MV-4-11 (cell line): ENCODE measurements around the gene CIC.
A peak's percentile ranks its signal among the peaks of the same experiment; 100 is the strongest.

Source experiments
- DNase-seq: peaks from one replicate; lab custom pipeline; 2025; lab: John Stamatoyannopoulos, UW

Gene CIC

DNA sequence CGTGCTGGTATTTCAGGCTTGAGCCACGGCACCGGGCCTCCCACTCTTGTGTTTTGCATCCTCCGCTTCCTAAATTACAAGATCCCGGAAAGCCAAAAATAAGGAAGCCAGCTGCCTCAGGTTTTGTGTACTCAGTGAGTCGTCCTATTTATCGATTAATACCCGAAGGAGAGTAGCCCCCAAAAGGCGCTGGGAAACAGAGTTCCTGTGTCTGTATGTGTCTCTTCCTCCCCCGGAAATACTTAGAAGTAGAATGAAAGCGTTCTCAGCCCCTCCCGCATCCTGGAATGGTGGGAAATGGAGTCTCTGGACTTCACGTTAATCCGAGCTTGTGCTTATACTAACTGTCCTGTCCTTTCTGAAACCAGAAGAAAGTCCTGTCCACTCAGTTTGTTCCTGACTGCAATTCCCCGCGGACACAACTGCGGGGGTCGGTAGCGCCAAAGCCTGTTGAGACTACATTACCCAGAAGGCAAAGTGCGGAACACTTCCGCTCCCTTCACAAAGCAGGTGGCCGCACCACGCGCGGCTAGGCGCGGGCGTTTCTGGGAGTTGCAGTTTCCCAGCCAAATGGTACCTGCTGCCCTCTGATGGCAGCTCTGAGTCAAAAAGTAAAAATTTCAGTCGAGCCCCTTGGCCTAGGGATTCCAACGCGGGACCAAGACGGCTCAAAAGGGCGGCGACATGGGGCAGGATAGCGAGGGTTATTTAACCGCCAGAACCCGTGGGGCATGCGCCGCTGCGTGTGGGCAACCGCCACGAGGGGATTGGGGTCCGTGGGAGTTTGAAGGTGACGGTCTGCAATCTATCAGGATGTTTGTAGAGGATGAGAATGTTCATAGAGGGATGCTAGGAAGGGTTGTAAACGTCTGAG, 24.5 kb upstream of the CIC start:
- DNase-seq: peak; percentile 98

DNA sequence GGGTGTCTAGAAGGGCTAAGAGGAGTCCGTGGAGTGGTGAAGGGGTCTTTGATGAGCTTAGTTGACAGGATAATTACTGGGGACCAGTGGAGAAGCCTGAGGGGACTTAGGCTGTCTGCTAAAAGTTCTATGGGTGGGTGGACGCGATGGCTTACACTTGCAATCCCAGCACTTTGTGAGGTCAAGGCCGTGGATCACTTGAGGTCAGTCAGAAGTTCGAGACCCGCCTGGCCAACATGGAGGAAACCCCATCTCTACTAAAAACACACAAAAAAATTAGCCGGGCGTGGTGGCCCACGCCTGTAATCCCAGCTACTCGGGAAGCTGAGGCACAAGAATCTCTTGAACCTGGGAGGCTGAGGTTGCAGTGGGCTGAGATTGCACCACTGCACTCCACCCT, 23.8 kb upstream of the CIC start:
- no peak for DNase-seq

DNA sequence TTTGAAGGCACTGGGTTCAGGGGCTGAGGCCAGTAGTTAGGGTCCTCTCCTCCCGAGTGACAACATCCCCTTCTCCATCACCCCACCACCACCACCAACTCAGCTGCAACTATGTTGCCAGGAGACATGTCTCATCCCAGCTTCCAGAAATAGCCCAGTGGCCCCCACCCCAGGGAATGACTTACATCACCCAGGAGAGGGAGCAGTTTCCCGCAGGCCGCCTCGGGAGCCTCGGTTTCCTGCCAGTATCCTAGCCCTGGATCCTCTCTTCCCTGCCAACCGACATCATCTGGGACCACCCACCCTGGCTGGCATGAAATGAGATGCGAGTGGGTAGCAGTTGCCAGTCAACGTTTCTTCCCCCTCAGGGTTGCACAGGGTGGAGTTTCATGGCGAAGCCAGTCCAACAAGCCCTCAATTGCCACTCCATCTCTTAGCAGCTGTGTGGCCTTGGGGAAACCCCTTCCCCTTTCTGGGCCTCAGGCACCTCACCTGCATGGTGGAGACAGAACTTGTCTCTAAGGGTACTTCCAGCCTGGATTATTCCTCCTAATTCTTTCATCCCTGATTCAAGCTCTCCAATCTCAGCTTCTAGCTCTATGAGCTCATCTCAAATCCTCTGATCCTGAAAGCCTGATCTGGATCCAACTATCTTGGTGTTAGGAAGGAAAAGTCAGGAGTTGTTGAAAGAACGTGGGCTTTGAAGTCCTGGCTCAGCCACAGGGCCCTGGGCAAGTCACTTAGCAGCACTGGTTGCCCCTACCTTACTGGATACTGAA, 22.7 kb upstream of the CIC start:
- no peak for DNase-seq

DNA sequence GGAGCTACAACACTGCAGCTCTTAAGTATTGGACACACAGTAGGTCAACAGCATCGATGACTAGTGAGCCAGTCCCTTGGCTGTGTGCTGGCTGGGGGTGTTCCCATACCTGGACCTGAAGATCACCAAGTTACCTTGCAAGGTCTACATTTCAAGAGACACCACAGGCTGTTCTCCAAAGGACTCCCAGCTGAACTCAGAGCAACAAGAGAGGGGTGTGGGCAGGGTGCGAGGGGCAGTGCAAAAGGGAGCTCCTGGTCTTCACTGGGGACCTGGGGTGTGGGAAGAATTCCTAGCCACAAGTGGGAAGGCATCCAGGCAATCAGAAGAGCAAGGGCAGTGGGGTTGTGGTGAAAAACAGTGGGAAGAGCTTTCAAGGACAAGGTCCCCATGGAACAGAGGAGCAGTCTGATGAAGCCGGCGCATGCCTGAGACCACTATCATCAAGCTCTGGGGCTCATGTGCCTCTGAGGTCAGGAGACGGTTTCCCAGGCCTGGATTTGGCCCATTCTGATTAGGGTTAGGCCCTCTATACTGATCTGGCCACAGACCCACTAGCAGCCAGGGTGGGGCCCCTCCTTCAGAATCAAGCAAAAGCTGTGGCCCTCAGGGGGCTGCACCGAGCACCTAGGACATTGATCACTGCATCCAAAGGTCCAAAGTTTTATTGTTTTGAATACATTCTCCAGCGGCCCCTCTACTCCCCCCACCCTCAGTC, 22.0 kb upstream of the CIC start:
- DNase-seq: no peak

DNA sequence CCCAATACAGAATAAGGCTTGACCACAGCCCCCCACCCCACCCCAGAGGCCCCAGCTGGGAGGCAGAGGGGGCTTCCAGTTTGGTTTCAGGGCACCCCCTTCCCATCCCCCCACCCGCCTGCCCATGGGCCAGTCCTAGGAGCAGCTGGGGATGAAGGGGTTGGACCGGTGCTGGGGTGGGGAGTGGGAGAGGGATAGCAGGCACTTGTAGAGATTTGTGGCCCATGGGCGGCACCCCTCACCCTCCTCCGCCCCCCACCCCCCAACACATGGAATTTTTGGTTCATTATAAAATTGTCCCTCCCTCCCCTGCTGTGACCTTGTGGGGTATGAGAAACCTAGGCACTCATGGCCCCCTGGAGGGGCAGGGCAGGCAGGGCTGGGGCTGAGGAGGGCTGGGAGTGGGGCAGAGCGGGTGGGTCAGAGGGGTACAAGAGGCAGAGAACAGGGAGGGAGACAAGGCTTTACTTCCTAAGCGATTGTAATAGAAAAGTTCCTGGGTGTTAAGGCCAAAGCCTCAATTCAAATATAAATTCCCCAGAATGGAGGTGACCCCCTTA, 21.3 kb upstream of the CIC start:
- no peak for DNase-seq

DNA sequence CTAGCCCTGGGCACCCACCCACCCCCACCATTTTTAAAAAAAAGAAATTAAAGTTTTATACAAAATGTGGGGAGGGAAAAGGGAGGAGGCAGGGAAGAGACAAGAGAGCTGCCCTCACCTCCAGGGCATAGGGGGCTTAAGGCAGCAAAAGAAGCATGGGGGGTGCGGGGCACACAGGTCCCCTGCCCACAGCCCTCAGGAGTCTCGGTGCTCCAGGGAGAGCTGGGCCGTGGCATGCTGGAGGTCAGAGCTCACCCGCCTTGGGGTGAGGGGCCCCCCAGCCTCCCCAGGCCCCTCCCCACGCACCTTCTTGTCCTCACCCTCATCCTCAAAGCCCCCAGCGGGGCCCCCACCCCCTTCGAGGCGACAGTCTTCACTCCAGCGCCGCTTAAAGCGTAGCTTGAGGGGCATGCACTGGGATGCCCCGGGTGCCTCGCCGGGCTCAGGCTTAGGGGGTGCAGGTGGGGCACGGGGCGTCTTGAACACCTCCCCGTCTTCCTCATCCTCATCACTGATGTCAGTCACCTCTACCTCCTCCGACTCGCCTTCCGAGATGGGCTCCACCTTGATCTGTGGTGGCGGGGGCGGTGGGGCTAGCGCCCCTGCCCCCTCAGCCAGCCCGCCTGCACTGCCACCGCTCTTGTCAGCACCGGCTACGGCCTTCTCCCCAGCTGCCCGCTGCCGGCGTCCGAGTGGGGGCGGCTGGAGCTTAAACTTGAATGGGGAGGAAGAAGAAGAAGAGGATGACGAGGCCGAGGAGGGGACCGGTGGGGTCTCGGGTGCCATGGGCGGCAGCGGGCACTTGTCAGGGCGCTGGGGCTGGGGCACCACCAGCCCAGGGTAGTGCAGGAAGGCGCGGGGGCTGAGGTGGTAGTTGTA, 20.5 kb upstream of the CIC start:
- DNase-seq: no peak

DNA sequence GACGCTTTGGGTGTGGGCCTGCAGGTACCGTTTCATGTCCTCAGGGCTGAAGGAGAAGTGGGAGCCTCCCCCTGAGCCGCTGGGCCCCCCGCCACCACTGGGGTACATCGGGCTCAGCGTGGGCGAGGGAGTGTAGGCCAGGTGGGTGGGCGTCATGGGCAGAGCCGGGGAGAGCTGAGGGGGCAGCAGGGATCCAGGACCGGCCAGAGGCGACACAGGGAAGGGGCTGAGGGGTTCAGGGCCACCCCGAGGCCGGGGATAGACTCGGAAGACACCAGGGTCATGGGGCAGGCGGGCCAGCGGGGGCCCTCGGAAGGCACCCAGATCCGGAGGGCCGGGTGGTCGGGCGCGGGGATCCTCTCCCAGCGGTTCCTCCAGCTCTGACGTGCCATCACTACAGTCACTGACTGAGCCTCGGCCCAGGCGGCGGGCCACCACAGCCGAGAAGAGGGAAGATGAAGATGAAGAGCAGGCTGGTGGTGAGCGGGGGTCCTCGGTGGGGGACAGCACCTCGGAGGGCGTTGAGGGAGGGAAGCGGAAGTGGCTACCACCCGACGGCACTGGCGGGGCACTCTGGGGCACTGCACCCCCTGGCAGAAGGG, 19.8 kb upstream of the CIC start:
- DNase-seq: no peak

DNA sequence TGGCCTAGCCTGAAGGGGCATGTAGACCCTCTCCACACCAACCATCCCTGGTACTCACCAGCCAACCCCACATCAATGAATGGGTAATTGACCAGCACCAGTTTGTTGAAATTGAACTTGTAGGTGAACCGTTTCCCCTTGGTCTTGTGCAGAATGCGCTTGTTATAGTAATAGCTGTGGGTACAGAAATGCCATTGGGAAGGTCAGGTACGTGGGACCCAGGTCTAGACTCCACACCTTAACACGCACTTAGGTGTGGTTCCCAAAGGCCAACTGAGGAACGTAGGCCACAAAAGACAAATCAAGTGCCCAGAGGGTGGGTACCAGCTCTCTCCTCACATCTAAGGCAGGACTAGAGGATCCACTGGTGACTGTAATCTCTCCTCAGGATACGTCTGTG, 19.3 kb upstream of the CIC start:
- DNase-seq: no peak

DNA sequence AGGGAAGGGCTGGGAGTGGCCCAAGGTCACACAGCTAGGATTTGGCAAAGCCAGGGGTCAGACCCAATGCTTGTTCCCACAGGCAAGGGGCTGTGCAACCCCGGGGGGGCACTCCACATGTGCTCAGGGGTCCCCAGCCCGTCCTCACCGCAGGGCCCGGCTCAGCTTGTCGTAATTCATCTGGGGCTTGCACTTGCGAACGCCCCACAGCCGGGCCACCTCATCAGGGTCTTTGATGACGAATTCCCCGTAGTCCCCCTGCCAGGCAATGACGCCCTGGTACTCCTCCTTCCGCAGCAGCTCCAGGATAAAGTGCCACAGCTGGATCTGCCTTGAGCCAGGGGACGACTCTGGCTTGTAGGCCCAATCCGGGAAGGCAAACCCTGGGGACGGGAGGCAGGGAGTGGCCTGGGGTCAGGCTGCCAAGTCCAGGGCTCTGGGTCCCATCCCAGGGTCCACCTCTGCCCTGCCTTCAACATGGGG, 18.8 kb upstream of the CIC start:
- DNase-seq: no peak

DNA sequence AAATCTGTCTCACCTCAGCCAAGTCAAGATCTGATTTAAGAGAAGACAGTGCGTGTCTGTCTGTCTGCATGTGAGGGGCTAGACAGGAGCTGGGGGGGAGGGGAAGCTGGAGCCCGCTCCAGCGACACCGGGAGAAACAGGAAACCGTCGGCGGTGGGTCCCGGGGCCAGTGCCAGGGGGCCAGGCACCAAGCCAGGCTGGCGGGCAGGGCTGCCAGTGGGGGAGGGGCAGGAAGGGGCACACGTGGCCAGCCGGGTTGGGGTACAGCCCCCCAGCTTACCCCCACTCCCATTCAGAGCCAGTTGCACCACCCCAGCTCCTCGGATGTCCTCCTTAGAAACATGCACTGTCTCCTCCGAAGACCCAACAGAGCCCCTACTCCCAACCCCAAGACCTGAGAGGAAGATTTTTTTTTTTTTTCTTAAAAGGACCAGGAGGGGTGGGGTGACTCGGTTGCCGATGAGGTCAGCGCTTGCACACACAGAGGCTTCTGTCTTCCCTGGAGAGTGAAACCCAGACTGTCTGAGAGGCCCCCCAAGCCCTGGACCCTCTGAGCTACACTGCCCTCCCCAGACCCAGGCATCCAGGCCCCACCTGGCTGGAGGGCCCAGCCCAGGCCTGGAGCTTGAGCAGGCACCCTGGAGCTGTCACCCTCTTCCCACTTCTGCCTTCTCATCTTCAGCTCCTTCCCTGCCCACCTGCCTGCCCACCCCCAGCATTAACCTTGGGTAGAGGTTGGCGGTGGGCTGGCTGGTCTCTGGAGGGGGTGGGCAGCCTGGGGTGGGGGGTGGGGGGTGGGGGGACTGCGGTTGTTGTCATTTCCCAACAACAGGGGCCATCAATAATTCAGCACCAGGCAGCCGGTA, 18.2 kb upstream of the CIC start:
- no peak for DNase-seq

DNA sequence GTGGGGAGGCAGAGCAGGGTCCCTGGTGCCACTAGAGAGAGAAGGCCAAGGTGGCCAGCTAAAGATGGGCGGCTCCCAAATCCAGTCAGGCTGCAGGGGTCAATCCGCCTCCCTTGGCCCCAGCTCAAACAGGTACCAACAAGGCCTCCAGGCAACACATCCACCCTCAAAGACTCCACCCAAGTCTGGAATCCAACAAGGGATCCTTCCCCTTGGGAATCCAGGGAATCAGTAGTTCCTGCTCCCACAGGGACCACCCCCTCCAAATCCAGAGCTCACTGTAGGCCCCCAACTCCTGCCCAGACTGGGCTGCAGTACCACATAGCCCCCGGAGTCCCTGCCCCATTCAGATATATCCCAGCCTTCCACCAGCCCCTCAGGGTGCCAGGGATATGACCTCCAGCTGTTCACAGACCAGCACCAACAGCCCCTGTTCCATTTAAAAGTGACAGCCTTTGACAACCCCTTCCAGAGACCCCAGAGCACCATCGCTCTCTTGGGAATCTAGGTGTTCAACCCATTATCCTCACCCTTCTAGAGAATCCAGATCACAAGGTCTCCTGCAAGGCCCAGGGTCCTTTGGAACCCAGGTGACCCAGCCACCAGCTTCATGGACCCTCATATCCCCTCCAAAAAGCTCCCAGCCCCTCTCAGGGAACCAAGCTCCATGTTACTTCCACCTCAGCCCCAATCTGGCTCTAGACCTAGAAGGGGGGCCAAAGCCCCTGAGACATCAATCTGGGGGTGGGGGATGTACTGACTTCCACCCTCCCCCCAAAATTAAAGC, 17.3 kb upstream of the CIC start:
- no peak for DNase-seq

DNA sequence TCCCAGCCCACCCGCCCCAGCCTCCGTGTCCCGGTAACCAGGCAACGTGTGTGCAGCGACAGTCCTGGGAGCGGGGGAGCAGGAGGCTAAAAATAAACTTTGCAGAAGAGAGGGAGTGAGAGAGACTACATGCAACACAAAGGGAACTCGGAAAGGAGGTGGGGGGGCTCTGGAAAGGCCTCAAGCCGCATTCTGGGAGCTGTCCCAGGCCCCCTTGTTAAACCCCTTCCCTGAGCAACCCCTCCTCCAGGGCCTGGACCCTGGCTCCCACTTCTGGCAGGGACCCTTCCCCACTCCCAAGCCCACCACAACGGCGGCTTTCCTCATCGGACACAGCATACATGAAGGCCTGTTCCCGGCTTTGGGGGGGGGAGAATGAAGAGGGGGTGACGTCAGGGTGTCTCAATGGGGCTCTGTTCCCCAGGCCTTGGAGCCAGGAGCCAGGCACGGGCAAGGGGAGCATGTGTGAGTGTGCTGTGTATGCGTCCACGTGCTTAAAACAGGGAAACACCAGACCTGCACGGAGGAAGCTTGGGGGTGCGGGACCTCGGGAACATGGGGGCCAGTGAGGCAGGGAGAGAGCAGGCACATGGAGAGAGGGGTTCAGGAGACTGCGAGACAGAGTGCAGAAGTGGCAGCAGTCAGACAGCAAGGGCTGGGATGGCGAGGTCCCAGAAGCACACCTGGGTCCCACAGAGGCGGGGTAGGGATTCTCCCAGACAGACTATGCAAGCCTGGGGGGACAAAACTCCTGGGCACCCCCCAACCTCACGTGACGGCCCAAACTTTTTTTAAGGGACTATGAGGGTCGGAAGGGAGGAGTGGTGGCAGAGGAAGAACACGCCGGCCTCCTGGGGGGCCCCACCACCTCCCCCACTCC, 16.4 kb upstream of the CIC start:
- peak; percentile 54 for DNase-seq

DNA sequence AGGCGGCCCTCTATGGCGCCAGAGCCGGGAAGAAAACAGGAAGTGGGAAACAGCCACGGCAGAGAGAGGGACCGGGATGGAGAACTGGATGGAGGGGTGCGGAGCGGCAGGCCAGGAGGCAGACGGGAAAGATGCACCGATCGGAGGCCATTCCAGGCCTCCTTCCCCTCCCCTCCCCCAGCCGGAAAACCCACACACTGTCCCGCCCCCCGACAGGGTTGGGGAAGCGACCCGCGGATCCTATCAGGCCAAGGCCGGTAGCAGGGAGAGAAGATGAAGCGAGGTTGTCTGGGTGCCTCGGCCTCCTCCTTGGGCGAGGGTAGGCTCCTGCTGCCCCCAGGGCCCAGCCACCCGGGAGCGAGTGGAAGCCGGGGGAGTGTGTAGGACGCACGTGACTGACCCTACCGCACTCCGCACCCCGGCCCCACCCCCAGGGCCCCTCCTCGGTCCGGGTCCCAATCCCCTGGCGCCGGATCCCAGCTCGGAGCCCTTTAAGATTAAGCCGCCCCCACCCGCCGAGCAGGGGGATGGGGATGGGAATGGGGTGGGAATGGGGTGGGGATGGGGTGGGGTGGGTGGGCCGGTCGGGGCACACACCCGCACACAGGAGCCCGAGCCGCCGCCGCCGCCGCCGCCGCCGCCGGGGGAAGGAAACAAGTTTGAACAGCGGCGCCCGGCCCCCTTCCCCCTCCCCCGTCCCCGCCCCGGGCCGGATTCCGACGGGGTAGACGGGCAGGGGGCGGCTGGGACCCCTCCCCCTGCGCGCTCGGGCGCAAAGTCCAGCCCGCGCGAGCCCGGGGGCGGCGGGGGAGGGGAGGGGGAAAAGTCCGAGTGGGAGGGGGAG, 15.6 kb upstream of the CIC start:
- DNase-seq: peak; percentile 68

DNA sequence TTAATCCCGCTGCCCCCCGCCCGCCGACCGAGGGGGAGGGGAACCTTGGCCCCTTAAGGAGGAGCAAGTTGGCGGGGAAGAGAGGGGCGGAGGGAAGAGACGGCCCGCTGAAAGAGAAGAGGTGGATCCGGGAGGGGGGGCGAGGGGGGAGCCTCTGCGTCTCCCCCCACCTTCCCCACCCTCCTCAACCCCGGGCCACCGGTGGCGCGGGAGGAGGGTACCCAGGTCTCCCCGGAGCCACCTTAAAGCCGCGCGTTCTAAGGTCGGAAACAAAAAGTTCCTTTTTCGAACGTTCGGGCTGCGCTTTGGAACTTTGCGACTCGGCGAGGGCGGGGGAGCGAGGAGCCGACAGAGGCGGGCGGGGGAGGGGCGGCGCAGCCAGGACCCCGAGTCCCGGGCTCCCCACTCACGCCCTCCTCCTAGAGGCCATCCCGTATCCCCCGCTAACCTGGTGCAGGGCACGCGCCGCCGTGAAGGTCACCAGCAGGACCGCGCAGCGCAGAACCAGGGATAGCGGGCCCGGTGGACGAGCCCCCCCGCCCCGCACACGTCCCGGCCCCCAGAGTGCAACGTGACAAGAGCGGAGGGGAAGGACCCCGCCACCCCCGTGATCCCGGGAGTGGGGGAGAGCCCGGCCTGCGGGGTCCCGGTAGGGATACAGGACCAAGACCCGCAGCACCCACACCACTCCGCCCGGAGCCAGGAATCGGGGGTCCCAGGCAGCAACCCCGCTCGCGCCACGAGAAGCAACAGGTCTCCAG, 14.8 kb upstream of the CIC start:
- peak; percentile 75 for DNase-seq

DNA sequence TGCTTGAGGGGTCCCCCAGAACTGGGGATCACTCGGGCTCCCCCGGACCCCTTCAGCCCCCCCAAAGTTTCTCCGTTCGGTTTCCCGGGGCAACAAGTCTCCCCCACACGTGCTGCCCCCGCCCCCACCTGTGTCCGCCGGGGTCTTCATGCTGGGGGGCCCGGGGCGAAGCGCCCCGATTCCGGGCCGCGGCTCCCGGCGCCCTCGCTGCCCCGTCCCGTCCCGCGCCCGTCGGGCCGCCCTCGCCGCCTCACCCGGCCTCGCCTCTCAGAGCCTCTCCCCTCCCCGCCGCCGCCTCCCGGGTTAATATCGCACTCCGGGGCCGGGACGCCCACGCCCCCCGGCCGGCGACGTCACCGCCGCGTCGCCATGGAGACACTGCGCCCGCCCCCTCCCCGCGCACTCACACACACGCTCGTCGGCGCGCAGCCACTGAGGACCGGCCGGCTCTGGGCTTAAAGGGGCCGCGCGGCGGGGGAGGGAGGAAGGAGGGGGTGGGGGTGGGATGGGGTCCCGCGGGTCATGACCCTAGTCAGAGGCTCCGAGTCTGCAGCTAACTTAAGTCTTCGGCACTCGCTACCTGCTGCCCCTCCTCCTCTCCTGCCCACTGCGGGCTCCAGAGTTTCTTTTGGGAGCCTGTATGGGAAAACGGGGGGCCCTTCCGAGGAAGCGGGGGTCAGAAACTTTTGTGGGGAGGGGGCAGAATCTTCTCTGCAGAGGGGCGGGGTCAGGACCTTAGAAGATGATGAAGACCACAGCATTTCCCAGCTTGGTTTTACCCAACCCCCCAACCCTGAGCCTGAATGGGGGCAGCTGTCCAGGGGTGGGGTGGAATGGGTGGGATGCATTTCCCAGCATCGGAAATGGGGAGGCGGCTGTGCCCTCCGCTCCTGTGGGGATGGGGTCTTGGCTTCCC, 13.9 kb upstream of the CIC start, which contains the start of gene ERF:
TSS of gene ERF (minus strand) at position 279 of the 916 bp plus-strand sequence. CDS start at position 150, 129 bp downstream.
- DNase-seq: peak; percentile 85
